SK-N-SH (cell line): ENCODE measurements around the gene WASL. TPM values are rescaled to one million over a fixed set of nuclear protein-coding genes. Genes with fewer than 3 reads are reported as not detected.

ENCODE experiments used
- CTCF ChIA-PET: fragments of 300-600, 350-600 bp; formaldehyde crosslinking; extraction: SDS; loops from one replicate; lab custom pipeline; 2021; lab: Yijun Ruan, JAX
- POLR2A ChIA-PET: fragments of 350-600 bp; sonication (Branson Sonifier 250); formaldehyde crosslinking; extraction: SDS; loops from one replicate; lab custom pipeline; 2020; ENCODE audit warnings: antibody characterized with exemption, inconsistent platforms; lab: Yijun Ruan, JAX
- DNase-seq: peaks from one replicate; pipeline ENCODE4 v3.0.0; 2012
- H2AFZ ChIP-seq: fragments of 200-600 bp; sonication (generic); 2 replicates; pipeline ENCODE4 v1.8.1; 2016; ENCODE audit warnings: antibody characterized with exemption, mild to moderate bottlenecking, low read depth
- H3F3A ChIP-seq: fragments of 200-600 bp; sonication (generic); replicated peaks from 2 replicates; pipeline ENCODE3; 2016; ENCODE audit warnings: antibody characterized with exemption, mild to moderate bottlenecking; ENCODE audit not compliant: insufficient read depth
- H3K27ac ChIP-seq, 2 experiments: fragments of 200-500 bp in 1 of 2; fragments of 200-600 bp in 1 of 2; sonication (Bioruptor generic) in 1 of 2; sonication (generic), shearing (Covaris generic) in 1 of 2; 2 replicates each; pipeline versions ENCODE4 v1.5.1 to v1.6.1; 2014 to 2016; ENCODE audit warnings: low read depth in 2 of 2, inconsistent platforms in 1 of 2, low read length in 1 of 2, mild to moderate bottlenecking in 1 of 2, mixed read lengths in 1 of 2
- H3K27me3 ChIP-seq: fragments of 200-600 bp; sonication (generic), shearing (Covaris generic); 2 replicates; pipeline ENCODE4 v1.6.1; 2016; ENCODE audit warnings: mixed run types; ENCODE audit not compliant: insufficient read depth
- H3K36me3 ChIP-seq, 2 experiments: fragments of 200-500 bp in 1 of 2; fragments of 200-600 bp in 1 of 2; sonication (Bioruptor generic) in 1 of 2; sonication (generic) in 1 of 2; replicated peaks in 1 of 2; 2 replicates each; pipeline versions ENCODE3 to v1.5.1; 2014 to 2016; ENCODE audit warnings: low read length in 1 of 2, mild to moderate bottlenecking in 1 of 2; ENCODE audit not compliant: insufficient read depth in 2 of 2, control insufficient read depth in 1 of 2
- H3K4me1 ChIP-seq, 2 experiments: fragments of 200-500 bp in 1 of 2; fragments of 200-600 bp in 1 of 2; sonication (Bioruptor generic) in 1 of 2; sonication (generic), shearing (Covaris generic) in 1 of 2; 2 replicates each; pipeline versions ENCODE4 v1.5.1 to v1.6.1; 2014 to 2016; ENCODE audit warnings: low read depth in 1 of 2, low read length in 1 of 2, mixed run types in 1 of 2; ENCODE audit not compliant: insufficient read depth in 2 of 2, control insufficient read depth in 1 of 2
- H3K4me2 ChIP-seq: fragments of 200-600 bp; sonication (generic), shearing (Covaris generic); 2 replicates; pipeline ENCODE4 v1.6.1; 2017; ENCODE audit warnings: mixed run types
- H3K4me3 ChIP-seq, 2 experiments: fragments of 200-500 bp in 1 of 2; fragments of 200-600 bp in 1 of 2; sonication (Bioruptor generic) in 1 of 2; sonication (generic), shearing (Covaris generic) in 1 of 2; 2 replicates each; pipeline versions ENCODE4 v1.5.1 to v1.8.1; 2014 to 2016; ENCODE audit warnings: low read depth in 2 of 2, inconsistent platforms in 1 of 2, low read length in 1 of 2, mild to moderate bottlenecking in 1 of 2, mixed read lengths in 1 of 2, moderate library complexity in 1 of 2
- H3K79me2 ChIP-seq: fragments of 200-600 bp; sonication (generic); 2 replicates; pipeline ENCODE4 v1.8.1; 2017; ENCODE audit warnings: mild to moderate bottlenecking; ENCODE audit not compliant: insufficient read depth
- H3K9ac ChIP-seq: fragments of 200-600 bp; sonication (generic); 2 replicates; pipeline ENCODE4 v1.6.1; 2017; ENCODE audit warnings: mixed run types
- H3K9me2 ChIP-seq: fragments of 200-600 bp; sonication (generic); 2 replicates; pipeline ENCODE4 v1.6.1; 2017; ENCODE audit warnings: mixed run types
- H3K9me3 ChIP-seq: fragments of 200-600 bp; sonication (generic); 2 replicates; pipeline ENCODE4 v1.6.1; 2017; ENCODE audit warnings: mixed run types, mild to moderate bottlenecking, moderate library complexity
- H4K20me1 ChIP-seq: fragments of 200-600 bp; sonication (generic); 2 replicates; pipeline ENCODE4 v1.6.1; 2017; ENCODE audit warnings: mild to moderate bottlenecking, mixed run types; ENCODE audit not compliant: insufficient read depth
- CHD2 ChIP-seq: fragments of 150-350 bp; IDR thresholded peaks from 2 replicates; pipeline ENCODE4 v1.6.1; 2018; ENCODE audit warnings: low read length; ENCODE audit not compliant: partially characterized antibody
- CTCF ChIP-seq: fragments of 200-600 bp; sonication (generic); IDR thresholded peaks from 2 replicates; pipeline ENCODE4 v1.6.1; 2017; ENCODE audit warnings: antibody characterized with exemption, mild to moderate bottlenecking, moderate library complexity
- ELF1 ChIP-seq: IDR thresholded peaks from 2 replicates; pipeline ENCODE4 v1.4.0; 2012
- EP300 ChIP-seq, 2 experiments: IDR thresholded peaks; 2 replicates each; pipeline versions ENCODE4 v1.4.0 to v1.6.1; 2012; ENCODE audit warnings: borderline replicate concordance in 1 of 2, low read depth in 1 of 2, low read length in 1 of 2
- EZH2phosphoT487 ChIP-seq: fragments of 200-600 bp; sonication (generic); IDR thresholded peaks from 2 replicates; pipeline ENCODE4 v1.6.1; 2017; ENCODE audit warnings: low read depth, mixed run types, mild to moderate bottlenecking, antibody characterized with exemption, moderate library complexity, borderline replicate concordance
- FOSL2 ChIP-seq: IDR thresholded peaks from 2 replicates; pipeline ENCODE4 v1.4.0; 2012; ENCODE audit warnings: low read depth, mild to moderate bottlenecking, moderate library complexity, borderline replicate concordance
- FOXJ3 ChIP-seq: sonication (generic); formaldehyde crosslinking; IDR thresholded peaks from 2 replicates; pipeline ENCODE4 v1.5.1; 2020; ENCODE audit warnings: mild to moderate bottlenecking, missing genetic modification reagents
- FOXM1 ChIP-seq: IDR thresholded peaks from 2 replicates; pipeline ENCODE4 v1.4.0; 2012; ENCODE audit warnings: low read depth, mild to moderate bottlenecking
- IRF3 ChIP-seq: fragments of 150-350 bp; IDR thresholded peaks from 2 replicates; pipeline ENCODE4 v1.6.1; 2016; ENCODE audit warnings: mild to moderate bottlenecking, low read depth, low read length
- JUND ChIP-seq: IDR thresholded peaks from 2 replicates; pipeline ENCODE4 v1.4.0; 2012
- MAX ChIP-seq: IDR thresholded peaks from 2 replicates; pipeline ENCODE4 v1.4.0; 2012; ENCODE audit warnings: low read depth
- MEF2A ChIP-seq: IDR thresholded peaks from 2 replicates; pipeline ENCODE4 v1.4.0; 2012; ENCODE audit warnings: low read depth, borderline replicate concordance
- NRF1 ChIP-seq: IDR thresholded peaks from 2 replicates; pipeline ENCODE4 v1.6.1; 2012; ENCODE audit warnings: low read depth, mild to moderate bottlenecking, low read length
- PBX3 ChIP-seq: IDR thresholded peaks from 2 replicates; pipeline ENCODE4; 2012
- RAD21 ChIP-seq: IDR thresholded peaks from 2 replicates; pipeline ENCODE4 v1.6.1; 2012; ENCODE audit warnings: mild to moderate bottlenecking, low read length
- REST ChIP-seq: IDR thresholded peaks from 2 replicates; pipeline ENCODE4 v1.6.1; 2012; ENCODE audit warnings: mild to moderate bottlenecking, low read depth, low read length, moderate library complexity
- SIN3A ChIP-seq: IDR thresholded peaks from 2 replicates; pipeline ENCODE4 v1.6.1; 2012; ENCODE audit warnings: low read depth, mild to moderate bottlenecking, low read length, moderate library complexity, borderline replicate concordance
- SMC3 ChIP-seq: IDR thresholded peaks from 2 replicates; pipeline ENCODE4 v1.6.1; 2012; ENCODE audit warnings: low read depth, low read length, improper control_type of control experiment
- TAF1 ChIP-seq: IDR thresholded peaks from 2 replicates; pipeline ENCODE4 v1.6.1; 2012; ENCODE audit warnings: low read depth, mild to moderate bottlenecking, low read length, moderate library complexity, borderline replicate concordance
- TCF12 ChIP-seq: IDR thresholded peaks from 2 replicates; pipeline ENCODE4 v1.4.0; 2012
- USF2 ChIP-seq: fragments of 150-350 bp; IDR thresholded peaks from 2 replicates; pipeline ENCODE4 v1.6.1; 2017; ENCODE audit warnings: antibody characterized with exemption, low read length, low read depth, borderline replicate concordance
- WGBS: methylation state at CpG from one replicate; pipeline ENCODE4 v1.1.6; 2017; ENCODE audit warnings: low lambda C conversion rate; 5-methylcytosine and 5-hydroxymethylcytosine counted together
- polyA plus RNA-seq, 3 experiments: library from polyadenylated mRNA; depleted of rRNA; stranded (reverse); fragments of >200 nt; gene quantifications; 2 replicates each; pipeline ENCODE4 v1.2.3, GENCODE V29; 2012

WASL gene
- polyA plus RNA-seq, 1 of the 3 experiments (the other 2 are of a cell fraction) = 9.9 TPM

- no peak for TF ChIP-seq USF2
- TF ChIP-seq FOXJ3 (CRISPR knock-in tag) = no peak
- TF ChIP-seq ELF1 = no peak
- TF ChIP-seq EZH2phosphoT487 = no peak
- TF ChIP-seq FOXM1 = no peak
- no peak for TF ChIP-seq TCF12
- no peak for TF ChIP-seq MAX
- no peak for TF ChIP-seq CHD2
- TF ChIP-seq CTCF = no peak
Measured at GRCh38 chr7:123724817-123725253, 24.0 kb downstream of the WASL start (continued).

- DNase-seq = no peak
- no peak overlapping the region for H2AFZ ChIP-seq
- peaks cover 4 to 33% of the 10 kb centered on the region in 2 experiments; a peak in 2 of 4 replicates for H3K4me1 ChIP-seq
- POLR2A ChIA-PET = no interaction called here
- CTCF ChIA-PET = interaction anchor here (0.9 to 1.9 kb wide), 8 partner anchors 16 to 143 kb away, joined by 3 to 7 read pairs (median 3); no protein-coding TSS in a partner anchor
- peaks cover 13% of the 10 kb centered on the region for H3F3A ChIP-seq
- H4K20me1 ChIP-seq = peaks cover 91% of the 10 kb centered on the region
- no peaks in the 10 kb centered on the region for H3K9me3 ChIP-seq
- H3K27me3 ChIP-seq = no peaks in the 10 kb centered on the region
- no peak overlapping the region for H3K4me3 ChIP-seq
- no peaks in the 10 kb centered on the region for H3K36me3 ChIP-seq
- H3K79me2 ChIP-seq = peaks cover 99% of the 10 kb centered on the region
- no peaks in the 10 kb centered on the region for H3K9me2 ChIP-seq
- H3K9ac ChIP-seq = no peak overlapping the region
- H3K27ac ChIP-seq = no peak overlapping the region
- WGBS = over 99% methylated on average over 3 of the region's 3 CpGs
- no peak overlapping the region for H3K4me2 ChIP-seq
- TF ChIP-seq NRF1 (no peak), FOSL2 (no peak), MEF2A (no peak), TAF1 (no peak), SMC3 (no peak), SIN3A (no peak), MAX (no peak), EP300 (IDR thresholded peaks at IDR 0.05; ENCODE audit: borderline replicate concordance in 1 of 2, low read depth in 1 of 2, low read length in 1 of 2) (no peak), USF2 (no peak), RAD21 (no peak), PBX3 (no peak), CHD2 (no peak), JUND (no peak), TCF12 (no peak), REST (no peak), IRF3 (no peak), ELF1 (no peak)
Measured at GRCh38 chr7:123723913-123724312, 24.9 kb downstream of the WASL start.
